ENCODE data around the gene ATP2B3.

The ATP2B3 gene

GRCh38 chrX:153517423-153517822 lies at the start of gene ATP2B3:
Gene ATP2B3 (plus strand): TSS chrX:153517642. CDS start chrX:153536248, 18,606 bp downstream.
- no peak for DNase-seq

GRCh38 chrX:153468008-153468580 lies 49.3 kb upstream of the ATP2B3 start:
- DNase-seq = no peak

GRCh38 chrX:153469811-153470410 lies 47.5 kb upstream of the ATP2B3 start:
- DNase-seq = no peak

- peak; percentile 94 for DNase-seq
These were observed 46.8 kb upstream of the ATP2B3 start, which contains the start of gene HAUS7 for GRCh38 chrX:153470411-153471363. Gene HAUS7 (minus strand): TSS chrX:153470576. CDS start chrX:153470557, 19 bp downstream.

GRCh38 chrX:153471663-153472280 lies 45.7 kb upstream of the ATP2B3 start:
- no peak for DNase-seq

- DNase-seq = no peak
These were observed 44.3 kb upstream of the ATP2B3 start for GRCh38 chrX:153473126-153473525.

GRCh38 chrX:153474266-153474665 lies 43.2 kb upstream of the ATP2B3 start:
- DNase-seq = no peak

GRCh38 chrX:153474718-153475117 lies 42.7 kb upstream of the ATP2B3 start:
- peak; percentile 82 for DNase-seq

- no peak for DNase-seq
These were observed 42.2 kb upstream of the ATP2B3 start for GRCh38 chrX:153475271-153475670.

GRCh38 chrX:153475751-153476281 lies 41.6 kb upstream of the ATP2B3 start:
- DNase-seq = no peak

GRCh38 chrX:153476666-153477363 lies 40.6 kb upstream of the ATP2B3 start:
- peak; percentile 79 for DNase-seq

- DNase-seq = no peak
These were observed 40.0 kb upstream of the ATP2B3 start for GRCh38 chrX:153477364-153477857.

GRCh38 chrX:153477901-153478300 lies 39.5 kb upstream of the ATP2B3 start:
- DNase-seq = no peak

GRCh38 chrX:153478746-153479145 lies 38.7 kb upstream of the ATP2B3 start:
- no peak for DNase-seq

- no peak for DNase-seq
These were observed 36.4 kb upstream of the ATP2B3 start for GRCh38 chrX:153481043-153481442.

GRCh38 chrX:153482376-153483015 lies 34.9 kb upstream of the ATP2B3 start:
- no peak for DNase-seq

GRCh38 chrX:153485396-153486080 lies 31.9 kb upstream of the ATP2B3 start:
- no peak for DNase-seq

- no peak for DNase-seq
These were observed 31.3 kb upstream of the ATP2B3 start for GRCh38 chrX:153486171-153486570.

GRCh38 chrX:153487590-153488071 lies 29.8 kb upstream of the ATP2B3 start:
- no peak for DNase-seq

GRCh38 chrX:153488231-153488914 lies 29.1 kb upstream of the ATP2B3 start:
- DNase-seq = no peak
